ENCODE results near the gene SCAMP2.

- TF ChIP-seq CTCF (IDR thresholded peaks at IDR 0.05; ENCODE audit: low read depth, low read length) (no peak), POLR2A (IDR thresholded peaks at IDR 0.05; ENCODE audit: extremely low read depth, insufficient read length) (no peak), MAX (IDR thresholded peaks at IDR 0.05; ENCODE audit: low read depth, low read length) (no peak), MYC (IDR thresholded peaks at IDR 0.05; ENCODE audit: low read depth, low read length) (no peak)
Observed at GRCh38 chr15:74794248-74794969, 78.8 kb downstream of the SCAMP2 start.
